DMS79 treated with DMSO at 0.1 percent for 48 hours (cell line): Measurements from ENCODE around the gene SPATS2L.
A peak's percentile ranks its signal among the peaks of the same experiment; 100 is the strongest.

Experiments used
- DNase-seq: peaks from one replicate; lab custom pipeline; 2025; lab: John Stamatoyannopoulos, UW

The SPATS2L gene

GRCh38 chr2:200411831-200412230 is 105.3 kb downstream of the SPATS2L start:
- peak; percentile 53 for DNase-seq

DNA sequence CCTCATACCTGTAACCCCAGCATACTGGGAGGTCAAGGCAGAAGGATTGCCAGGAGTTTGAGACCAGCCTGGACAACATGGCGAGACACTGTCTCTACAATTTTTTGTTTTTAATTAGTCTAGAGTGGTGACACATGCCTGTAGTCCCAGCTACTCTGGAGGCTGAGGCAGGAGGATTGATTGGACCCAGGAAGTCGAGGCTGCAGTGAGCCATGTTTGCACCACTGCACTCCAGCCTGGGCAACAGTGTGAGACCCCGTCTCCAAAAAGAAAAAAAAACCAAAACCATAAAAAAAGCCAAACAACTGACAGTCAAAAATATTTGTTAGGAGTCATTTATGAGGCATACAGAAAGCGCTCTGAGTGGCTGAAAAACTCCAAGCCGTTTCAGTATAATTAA is 107.9 kb downstream of the SPATS2L start:
- DNase-seq, result no peak

- no peak for DNase-seq
These were observed 109.0 kb downstream of the SPATS2L start for GRCh38 chr2:200415455-200415854.

- no peak for DNase-seq
These were observed 110.4 kb downstream of the SPATS2L start for GRCh38 chr2:200416878-200417277.

DNA sequence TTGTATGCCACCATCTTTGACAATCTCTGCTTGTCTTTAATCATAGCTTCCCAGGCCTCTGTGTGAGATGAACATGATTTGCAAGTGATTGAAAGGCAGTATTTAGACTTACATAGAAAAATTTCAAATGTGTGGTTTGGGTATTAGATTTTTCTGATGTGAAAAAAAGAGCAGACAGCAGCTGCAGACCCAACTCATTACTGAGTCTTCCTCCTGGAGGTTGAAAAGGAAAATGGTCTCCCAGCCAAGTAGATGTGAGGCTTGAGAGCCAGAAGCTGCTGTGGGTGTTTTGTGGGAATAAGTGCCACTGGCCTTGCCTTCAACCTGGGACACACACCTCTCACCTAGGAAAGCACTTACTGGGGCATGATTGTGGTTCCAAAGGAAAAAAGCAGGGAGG is 110.9 kb downstream of the SPATS2L start:
- no peak for DNase-seq

- no peak for DNase-seq
These were observed 111.9 kb downstream of the SPATS2L start for GRCh38 chr2:200418399-200418798.

DNA sequence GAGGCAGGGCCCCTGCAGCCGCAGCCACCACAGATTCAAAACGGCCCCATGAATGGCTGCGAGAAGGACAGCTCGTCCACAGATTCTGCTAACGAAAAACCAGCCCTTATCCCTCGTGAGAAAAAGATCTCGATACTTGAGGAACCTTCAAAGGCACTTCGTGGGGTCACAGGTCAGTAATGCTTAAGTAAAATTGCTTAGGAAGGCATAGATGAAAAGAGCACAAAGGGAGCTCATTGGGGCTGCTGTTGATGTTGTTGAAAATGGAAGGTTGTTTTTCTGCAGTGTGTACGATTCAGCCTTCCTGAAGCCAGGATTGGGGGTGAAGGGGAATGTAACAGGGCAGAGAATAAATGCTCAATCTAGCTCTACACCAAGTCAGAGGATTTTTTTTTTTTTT is 112.8 kb downstream of the SPATS2L start:
- no peak for DNase-seq

DNA sequence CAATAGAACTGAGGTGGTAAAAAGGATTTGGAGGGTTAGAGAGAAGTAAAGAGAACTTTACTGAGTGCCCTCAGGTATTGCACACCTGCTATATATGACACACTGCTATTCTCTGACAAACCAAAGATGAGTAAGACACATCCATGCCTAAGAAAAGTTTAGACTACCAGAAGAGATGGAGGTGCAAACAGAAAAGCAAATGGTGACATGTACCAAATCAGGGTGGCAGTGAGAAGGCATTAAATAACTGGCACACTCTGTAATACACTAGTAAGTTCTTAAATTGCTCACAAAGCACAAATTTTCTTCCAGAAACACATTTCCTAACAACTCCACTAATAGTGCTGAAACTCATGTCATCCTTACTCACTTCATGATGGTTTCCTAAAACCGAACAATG is 114.8 kb downstream of the SPATS2L start:
- DNase-seq, result no peak

- DNase-seq, result no peak
These were observed 115.6 kb downstream of the SPATS2L start for GRCh38 chr2:200422071-200422470.

GRCh38 chr2:200422532-200423261 is 116.2 kb downstream of the SPATS2L start:
- DNase-seq, result no peak

- DNase-seq, result no peak
These were observed 117.0 kb downstream of the SPATS2L start for GRCh38 chr2:200423541-200423940.

GRCh38 chr2:200425026-200425821 is 118.7 kb downstream of the SPATS2L start:
- no peak for DNase-seq

DNA sequence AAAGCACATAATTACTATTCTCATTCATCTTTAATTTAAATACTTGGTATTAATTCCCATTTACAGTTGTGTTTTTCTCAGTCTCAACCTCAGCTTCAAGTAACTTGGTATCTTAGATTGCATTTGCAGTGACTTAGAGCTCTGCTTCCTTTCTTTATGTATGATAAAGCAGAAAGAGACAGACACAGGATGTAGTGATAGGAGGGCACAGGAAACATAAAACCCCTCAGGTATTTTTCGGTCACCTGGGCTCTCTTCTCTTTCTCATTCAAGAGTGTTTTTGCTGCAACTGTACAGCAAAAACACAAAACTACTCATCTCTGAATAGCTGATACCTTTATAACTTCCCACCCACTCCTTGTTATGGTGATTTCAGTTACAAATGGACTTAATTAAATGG is 120.3 kb downstream of the SPATS2L start:
- DNase-seq, result no peak

DNA sequence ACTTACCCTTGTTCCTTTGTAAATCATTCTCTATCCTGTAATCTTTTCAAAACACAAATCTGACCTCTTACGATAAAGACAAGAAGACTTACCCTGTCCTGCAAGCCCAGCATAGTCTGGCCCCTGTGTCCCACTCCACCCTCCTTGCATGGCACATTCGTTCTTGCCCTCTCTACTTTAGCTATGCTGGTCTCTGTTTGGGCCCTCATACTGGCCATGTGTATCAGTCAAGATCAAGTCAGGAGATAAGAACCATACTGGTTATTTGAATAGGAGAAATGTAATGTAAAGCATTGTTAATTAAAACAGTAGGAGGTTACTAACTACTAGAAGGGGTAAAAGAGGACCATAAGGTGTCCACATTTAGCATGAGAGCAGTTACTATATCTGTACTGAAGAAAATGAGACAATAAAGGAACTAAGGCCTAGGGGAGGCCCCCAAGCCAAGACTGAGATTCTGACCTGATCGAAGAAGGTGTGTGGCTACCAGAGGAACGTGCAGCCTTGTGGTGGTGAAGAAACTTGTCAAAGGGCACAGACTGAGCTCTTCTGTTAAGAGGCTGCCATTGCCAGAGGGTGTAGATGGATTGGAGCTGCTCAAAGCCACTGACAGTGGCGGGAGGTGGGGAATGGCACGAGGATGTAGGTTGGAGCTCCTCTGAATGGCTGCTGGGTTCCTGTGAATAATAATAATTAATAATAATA is 122.6 kb downstream of the SPATS2L start:
- no peak for DNase-seq

DNA sequence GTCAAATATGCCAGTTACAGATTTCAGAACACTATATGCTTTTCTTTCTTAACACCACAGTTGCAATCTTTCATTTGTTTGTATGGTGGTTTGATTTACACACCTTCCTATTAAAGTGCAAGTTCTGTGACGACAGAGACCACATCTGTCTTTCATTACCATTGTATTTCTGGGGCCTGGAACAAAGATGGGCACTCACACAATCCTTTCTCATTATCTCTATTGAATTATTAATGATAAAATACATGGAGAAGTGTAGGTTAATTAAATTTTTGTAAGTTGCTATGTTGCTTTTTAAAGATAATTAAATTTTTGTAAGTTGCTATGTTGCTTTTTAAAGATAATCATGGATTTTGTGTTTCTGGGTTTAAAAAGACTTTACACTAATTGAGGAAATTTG is 123.5 kb downstream of the SPATS2L start:
- DNase-seq, result no peak

- no peak for DNase-seq
These were observed 125.7 kb downstream of the SPATS2L start for GRCh38 chr2:200431996-200432705.

GRCh38 chr2:200435379-200435778 is 128.9 kb downstream of the SPATS2L start:
- no peak for DNase-seq

DNA sequence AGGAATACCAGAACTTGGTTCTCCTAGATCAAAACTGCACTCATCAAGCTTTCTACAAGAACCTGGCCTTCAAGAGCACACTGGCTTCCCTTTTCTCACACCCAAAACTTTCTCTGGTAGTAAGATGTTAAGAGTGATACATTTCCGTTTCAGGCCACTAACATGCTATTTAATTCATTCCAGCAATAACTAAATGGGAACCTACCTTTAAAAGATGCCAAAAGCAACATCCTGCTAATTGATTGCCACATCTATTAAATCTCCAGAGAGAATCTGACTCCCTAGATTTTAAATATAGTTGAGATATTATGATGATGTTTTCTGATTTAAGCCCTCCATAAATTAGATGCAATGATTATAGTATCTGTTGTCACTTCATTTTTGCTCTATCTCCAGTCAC is 131.8 kb downstream of the SPATS2L start:
- DNase-seq, result no peak

DNA sequence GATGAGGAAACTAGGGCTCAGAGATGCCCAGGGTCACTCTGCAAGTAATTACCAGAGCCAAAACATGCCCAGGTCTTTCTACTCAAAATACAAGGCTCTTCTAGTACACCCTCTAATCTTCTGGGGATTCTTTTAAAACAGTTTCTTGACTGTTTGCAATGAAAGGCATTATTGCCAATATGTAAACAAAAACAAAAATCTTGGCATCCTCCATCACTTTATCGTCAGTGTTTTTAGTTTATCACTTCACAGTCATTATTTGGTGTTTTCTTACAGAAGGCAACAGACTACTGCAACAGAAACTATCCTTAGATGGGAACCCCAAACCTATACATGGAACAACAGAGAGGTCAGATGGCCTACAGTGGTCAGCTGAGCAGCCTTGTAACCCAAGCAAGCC is 132.4 kb downstream of the SPATS2L start:
- no peak for DNase-seq

DNA sequence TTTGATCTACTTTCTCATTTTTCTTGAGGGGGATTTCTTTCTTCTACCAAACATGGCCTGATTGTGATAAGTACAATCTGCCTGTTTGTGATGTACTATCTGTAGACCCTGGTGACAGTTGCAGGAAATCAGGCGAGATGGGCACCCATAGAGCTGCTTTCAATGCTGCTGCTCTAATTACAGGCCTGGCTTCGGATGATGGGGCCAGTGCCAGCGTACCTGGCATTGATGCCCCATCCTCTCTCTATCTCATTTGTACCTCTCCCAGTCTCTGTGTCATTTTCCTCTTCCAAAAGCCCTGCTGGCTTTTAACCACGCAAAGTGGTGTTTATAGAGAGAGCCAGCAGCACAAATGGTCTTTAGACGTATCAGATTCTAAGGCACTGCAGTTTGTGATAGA is 133.5 kb downstream of the SPATS2L start:
- no peak for DNase-seq

- DNase-seq, result peak; percentile 92
These were observed 136.0 kb downstream of the SPATS2L start for GRCh38 chr2:200442471-200442870.

DNA sequence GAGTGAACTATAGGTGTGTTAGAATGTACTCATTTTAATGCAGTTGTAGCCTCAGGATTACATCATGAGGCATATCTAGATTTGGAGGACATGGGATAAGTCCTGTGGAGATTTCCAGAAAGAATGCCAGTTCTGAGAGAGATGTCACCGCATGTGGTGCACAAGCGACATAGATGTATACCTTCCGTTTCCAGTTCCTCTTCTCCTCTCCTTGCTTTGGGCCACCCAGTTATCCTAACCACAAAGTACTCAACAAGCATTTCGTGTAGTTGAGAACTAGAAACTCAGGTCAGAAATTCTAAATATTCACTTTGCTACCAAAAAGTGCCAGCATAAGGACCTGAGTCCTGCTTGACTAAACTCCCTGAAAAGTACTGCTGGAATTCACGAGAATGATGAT is 136.9 kb downstream of the SPATS2L start:
- DNase-seq, result peak; percentile 19
